Kidney (tissue), 14 donors: ENCODE data around the gene WDR73. TPM values are rescaled to one million over a fixed set of nuclear protein-coding genes. Genes with fewer than 3 reads are reported as not detected.

ENCODE experiments used
- DNase-seq, 5 donors: peaks; one replicate each; pipeline ENCODE4 v3.0.0-alpha.2; 2013 to 2020
- FAIRE-seq: peaks from 2 replicates; lab custom pipeline; 2012; peaks lifted over from hg19 to GRCh38; lab: Jason Lieb, UNC
- H3K27ac ChIP-seq, 2 donors: one replicate each; pipeline ENCODE4 v1.7.0; 2013; ENCODE audit warnings: low read depth in 2 of 2, low read length in 2 of 2, inconsistent platforms in 1 of 2
- H3K27me3 ChIP-seq: one replicate; pipeline ENCODE4 v1.7.1; 2013; ENCODE audit warnings: low read length, inconsistent platforms; ENCODE audit not compliant: control insufficient read depth, insufficient read depth
- H3K36me3 ChIP-seq, 3 donors: one replicate each; pipeline versions ENCODE4 v1.7.0 to v1.7.1; 2013; ENCODE audit warnings: low read length in 3 of 3, control low read depth in 1 of 3, inconsistent platforms in 1 of 3; ENCODE audit not compliant: insufficient read depth in 3 of 3, control insufficient read depth in 2 of 3
- H3K4me1 ChIP-seq, 3 donors: one replicate each; pipeline versions ENCODE4 v1.7.0 to v1.7.1; 2013; ENCODE audit warnings: low read length in 3 of 3, inconsistent platforms in 1 of 3, low read depth in 1 of 3; ENCODE audit not compliant: control insufficient read depth in 2 of 3, insufficient read depth in 2 of 3
- H3K4me3 ChIP-seq, 3 donors: one replicate each; pipeline versions ENCODE4 v1.7.0 to v1.8.1; 2013; ENCODE audit warnings: low read length in 3 of 3, control low read depth in 1 of 3, inconsistent platforms in 1 of 3
- H3K9ac ChIP-seq, 3 donors: one replicate each; pipeline versions ENCODE4 v1.7.0 to v1.7.1; 2013; ENCODE audit warnings: low read length in 3 of 3, control low read depth in 1 of 3, inconsistent platforms in 1 of 3
- H3K9me3 ChIP-seq, 3 donors: one replicate each; pipeline versions ENCODE4 v1.7.0 to v1.7.1; 2013; ENCODE audit warnings: low read length in 3 of 3, control low read depth in 1 of 3, inconsistent platforms in 1 of 3; ENCODE audit not compliant: control insufficient read depth in 2 of 3, insufficient read depth in 1 of 3
- CTCF ChIP-seq: IDR thresholded peaks from 3 replicates; pipeline ENCODE4 v1.5.1; 2012; ENCODE audit warnings: mild to moderate bottlenecking, moderate library complexity, borderline replicate concordance; ENCODE audit not compliant: insufficient read depth; ENCODE audit errors: extremely low read depth
- intact Hi-C: fragments of 100-400 bp; cut with DNase I; formaldehyde crosslinking; loops from one replicate; pipeline ENCODE4 v1.11.1; 2022
- polyA plus RNA-seq: library from polyadenylated mRNA; stranded (reverse); fragments of 350-450 nt; fragmentation: Illumina TruSeq; extraction: RNeasy Lipid Tissue Mini Kit (QIAGEN cat#74804); gene quantifications from one replicate; pipeline ENCODE4 v1.2.3, GENCODE V29; 2014; ENCODE audit warnings: low read depth, low replicate concordance; ENCODE audit not compliant: insufficient read depth
- total RNA-seq: library from RNA; stranded (reverse); fragmentation: NEBNext Ultra II Directional; extraction: Animal tissue kit (Norgen Biotek cat#: 25700); gene quantifications from one replicate; pipeline ENCODE4 v1.2.1, GENCODE V29; 2021
- donor health status: control.
- donor health status: control.
- donor health status: control.
- donor health status: control.
- donor health status: control.
- donor health status: DM: yes; HTN: yes; CAD: no.
- donor health status: Normal renal cell carcinoma (clear cell type).

The WDR73 gene
- total and polyA plus RNA-seq, 2 donors from 2014 or later: 26.2 to 39.2 TPM

DNA sequence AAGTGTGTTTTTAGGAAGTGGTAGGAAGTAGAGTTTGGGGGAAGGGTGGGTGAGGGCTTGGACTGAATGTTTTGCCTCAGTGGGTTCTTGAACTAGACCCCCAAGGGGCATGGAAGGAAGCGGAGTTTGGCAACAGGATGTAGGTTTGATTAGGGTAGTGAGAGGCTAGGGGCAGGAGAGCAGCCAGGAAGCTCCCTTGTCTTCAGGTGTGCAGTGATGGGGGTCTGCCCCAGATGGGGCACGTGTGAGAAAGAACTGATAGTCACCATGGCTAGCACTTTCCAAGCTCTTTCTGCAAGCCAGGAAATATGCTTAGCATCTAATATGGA is 48.6 kb downstream of the WDR73 start:
- H3K27ac ChIP-seq: peak overlapping the region; percentile 76 to 87
- FAIRE-seq (no peak), DNase-seq (no peak)
- H3K9ac ChIP-seq: no peak overlapping the region
- intact Hi-C loops: no loop called here
- H3K36me3 ChIP-seq: peaks cover 3 to 5% (median 4%) of the 10 kb centered on the region in 3 donors
- H3K9me3 ChIP-seq: no peaks in the 10 kb centered on the region
- peaks cover 0 to 24% (median 17%) of the 10 kb centered on the region in 3 donors for H3K4me1 ChIP-seq
- no peaks in the 10 kb centered on the region for H3K27me3 ChIP-seq
- TF ChIP-seq CTCF: no peak
- H3K4me3 ChIP-seq: no peak overlapping the region

DNA sequence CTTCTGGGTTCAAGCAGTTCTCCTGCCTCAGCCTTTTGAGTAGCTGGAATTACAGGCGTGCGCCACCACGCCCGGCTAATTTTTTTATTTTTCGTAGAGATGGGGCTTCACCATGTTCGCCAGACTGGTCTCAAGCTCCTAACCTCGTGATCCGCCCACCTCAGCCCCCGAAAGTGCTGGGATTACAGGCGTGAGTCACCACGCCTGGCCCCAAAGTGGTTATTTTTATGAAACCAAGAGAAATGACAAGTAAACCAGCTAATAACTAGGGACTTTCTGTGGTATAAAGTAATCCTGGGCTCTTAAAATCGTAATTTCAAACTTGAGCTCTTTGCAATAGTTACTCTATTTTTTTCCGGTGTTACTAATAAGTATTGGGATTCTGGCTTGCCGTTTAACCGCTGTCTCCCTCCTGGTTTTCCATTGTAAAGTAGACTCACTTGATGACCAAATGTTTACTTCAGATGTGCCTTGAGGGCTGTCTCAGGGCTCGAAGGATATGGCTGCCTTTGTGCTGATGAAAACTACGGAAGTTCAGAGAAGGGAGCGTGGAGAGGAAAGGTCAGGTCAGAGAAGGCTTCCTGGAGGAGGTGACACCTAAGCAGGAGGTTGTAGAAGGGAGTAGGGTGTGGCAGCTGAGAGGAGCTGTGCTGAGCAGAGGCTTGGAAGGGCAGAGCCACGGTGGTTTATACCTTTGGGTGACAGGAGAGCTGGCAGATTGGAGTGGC is 49.1 kb downstream of the WDR73 start:
- no peak for DNase-seq
- Histone ChIP-seq H3K36me3 (peaks cover 3 to 5% (median 4%) of the 10 kb centered on the region in 3 donors), H3K4me3 (no peak overlapping the region), H3K4me1 (peaks cover 0 to 24% (median 17%) of the 10 kb centered on the region in 3 donors), H3K9ac (no peak overlapping the region), H3K27ac (peak overlapping the region; percentile 76 to 87), H3K27me3 (no peaks in the 10 kb centered on the region), H3K9me3 (no peaks in the 10 kb centered on the region)
- no peak for TF ChIP-seq CTCF
- intact Hi-C loops: no loop called here
- FAIRE-seq: no peak

- H3K27ac ChIP-seq: peak overlapping the region in 1 of 2 donors; percentile 32
- no peak for FAIRE-seq
- intact Hi-C loops: no loop called here
These were observed 50.3 kb downstream of the WDR73 start for GRCh38 chr15:84603630-84604379.

More at GRCh38 chr15:84603630-84604379, 50.3 kb downstream of the WDR73 start:
- Histone ChIP-seq H3K4me1 (peaks cover 0 to 22% (median 17%) of the 10 kb centered on the region in 3 donors), H3K4me3 (no peak overlapping the region), H3K27me3 (no peaks in the 10 kb centered on the region), H3K36me3 (peaks cover 3 to 5% (median 4%) of the 10 kb centered on the region in 3 donors), H3K9me3 (no peaks in the 10 kb centered on the region), H3K9ac (no peak overlapping the region)
- DNase-seq: no peak
- TF ChIP-seq CTCF: no peak
